ENCODE results near the gene TCN2.

GRCh38 chr22:30584441-30584840 is 22.5 kb upstream of the TCN2 start:
- TF ChIP-seq POLR2A (IDR thresholded peaks at IDR 0.05; ENCODE audit: low read depth, low read length) (0 out of 2 replicates have a peak, but pooled peaks have one; percentile 16), POLR2AphosphoS5 (IDR thresholded peaks at IDR 0.05; ENCODE audit: low read depth, low read length) (peak; percentile 48; the same call in 1 of the 2 replicates)

All from GM12892 (cell line).